ENCODE results near the gene PDE7B.

Gene PDE7B

GRCh38 chr6:135837735-135838449, 13.6 kb upstream of the PDE7B start:
- H3K4me2 ChIP-seq (ENCODE audit: low read depth, low read length, poor library complexity, severe bottlenecking): no peak overlapping the region
- H3K79me2 ChIP-seq (ENCODE audit: insufficient read depth, low read length): no peaks in the 10 kb centered on the region
- H3K9me2 ChIP-seq (replicated peaks; ENCODE audit: low read depth, low read length): no peaks in the 10 kb centered on the region
- H3K27me3 ChIP-seq (ENCODE audit: insufficient read depth, low read length, poor library complexity, severe bottlenecking): peaks cover 63% of the 10 kb centered on the region
- H3K4me1 ChIP-seq (ENCODE audit: insufficient read depth, low read length, poor library complexity, severe bottlenecking): peaks cover 10% of the 10 kb centered on the region
- no peak overlapping the region for H2AFZ ChIP-seq (ENCODE audit: low read length)
- TF ChIP-seq EZH2phosphoT487 (IDR thresholded peaks at IDR 0.05; ENCODE audit: borderline replicate concordance) (no peak), CTCF (conservative IDR thresholded peaks at IDR 0.05; ENCODE audit: low read length) (no peak)
- no peak overlapping the region for H3K9ac ChIP-seq (ENCODE audit: low read depth, low read length, poor library complexity, severe bottlenecking)
- no peaks in the 10 kb centered on the region for H3F3A ChIP-seq (ENCODE audit: low read depth)
- no peak overlapping the region for H3K4me3 ChIP-seq (ENCODE audit: low read length, poor library complexity, severe bottlenecking)
- H3K36me3 ChIP-seq (ENCODE audit: insufficient read depth, low read length): no peaks in the 10 kb centered on the region
- no peaks in the 10 kb centered on the region for H3K9me3 ChIP-seq (ENCODE audit: insufficient read depth, low read depth, low read length)
- H4K20me1 ChIP-seq (ENCODE audit: insufficient read depth, low read length, poor library complexity, severe bottlenecking): no peaks in the 10 kb centered on the region

GRCh38 chr6:135839121-135839520, 12.4 kb upstream of the PDE7B start:
- Histone ChIP-seq H3K9me2 (replicated peaks; ENCODE audit: low read depth, low read length) (no peaks in the 10 kb centered on the region), H3F3A (ENCODE audit: low read depth) (no peaks in the 10 kb centered on the region), H3K4me2 (ENCODE audit: low read depth, low read length, poor library complexity, severe bottlenecking) (no peak overlapping the region), H3K9me3 (ENCODE audit: insufficient read depth, low read depth, low read length) (no peaks in the 10 kb centered on the region), H3K9ac (ENCODE audit: low read depth, low read length, poor library complexity, severe bottlenecking) (no peak overlapping the region), H3K4me1 (ENCODE audit: insufficient read depth, low read length, poor library complexity, severe bottlenecking) (peaks cover 5% of the 10 kb centered on the region), H3K4me3 (ENCODE audit: low read length, poor library complexity, severe bottlenecking) (no peak overlapping the region), H3K27me3 (ENCODE audit: insufficient read depth, low read length, poor library complexity, severe bottlenecking) (peaks cover 55% of the 10 kb centered on the region), H3K36me3 (ENCODE audit: insufficient read depth, low read length) (no peaks in the 10 kb centered on the region), H3K79me2 (ENCODE audit: insufficient read depth, low read length) (no peaks in the 10 kb centered on the region), H4K20me1 (ENCODE audit: insufficient read depth, low read length, poor library complexity, severe bottlenecking) (no peaks in the 10 kb centered on the region), H2AFZ (ENCODE audit: low read length) (no peak overlapping the region)
- no peak for TF ChIP-seq CTCF (conservative IDR thresholded peaks at IDR 0.05; ENCODE audit: low read length)
- no peak for TF ChIP-seq EZH2phosphoT487 (IDR thresholded peaks at IDR 0.05; ENCODE audit: borderline replicate concordance)

GRCh38 chr6:135842618-135843392, 8.7 kb upstream of the PDE7B start:
- no peaks in the 10 kb centered on the region for H4K20me1 ChIP-seq (ENCODE audit: insufficient read depth, low read length, poor library complexity, severe bottlenecking)
- no peaks in the 10 kb centered on the region for H3K9me2 ChIP-seq (replicated peaks; ENCODE audit: low read depth, low read length)
- H3K4me1 ChIP-seq (ENCODE audit: insufficient read depth, low read length, poor library complexity, severe bottlenecking): no peaks in the 10 kb centered on the region
- H3K9ac ChIP-seq (ENCODE audit: low read depth, low read length, poor library complexity, severe bottlenecking): no peak overlapping the region
- no peak for TF ChIP-seq EZH2phosphoT487 (IDR thresholded peaks at IDR 0.05; ENCODE audit: borderline replicate concordance)
- TF ChIP-seq CTCF (conservative IDR thresholded peaks at IDR 0.05; ENCODE audit: low read length): no peak
- H3K79me2 ChIP-seq (ENCODE audit: insufficient read depth, low read length): no peaks in the 10 kb centered on the region
- H3K9me3 ChIP-seq (ENCODE audit: insufficient read depth, low read depth, low read length): no peaks in the 10 kb centered on the region
- no peak overlapping the region for H3K4me3 ChIP-seq (ENCODE audit: low read length, poor library complexity, severe bottlenecking)
- H3K27me3 ChIP-seq (ENCODE audit: insufficient read depth, low read length, poor library complexity, severe bottlenecking): peaks cover 30% of the 10 kb centered on the region
- H3K36me3 ChIP-seq (ENCODE audit: insufficient read depth, low read length): no peaks in the 10 kb centered on the region
- H3F3A ChIP-seq (ENCODE audit: low read depth): no peaks in the 10 kb centered on the region
- H3K4me2 ChIP-seq (ENCODE audit: low read depth, low read length, poor library complexity, severe bottlenecking): no peak overlapping the region
- H2AFZ ChIP-seq (ENCODE audit: low read length): no peak overlapping the region
